Natural killer cell (primary cell): ENCODE measurements around the gene PCCA. TPM values are rescaled to one million over a fixed set of nuclear protein-coding genes. Genes with fewer than 3 reads are reported as not detected.

Source experiments
- ATAC-seq, 3 donors: fragments of 150-1000 bp in 2 of 3; fragments of 200-7000 bp in 1 of 3; cut with Tn5 transposase; 1 replicate in 1 of 3; 2 replicates in 2 of 3; pipeline ENCODE4 v1.10.0; 2021; ENCODE audit warnings: mild to moderate bottlenecking in 2 of 3, moderate library complexity in 2 of 3
- DNase-seq, 2 donors: peaks; one replicate each; pipeline versions ENCODE4 v3.0.0 to v3.0.0-alpha.2; 2013 to 2021; ENCODE audit warnings: mixed read lengths in 1 of 2
- H3K27ac ChIP-seq: one replicate; pipeline ENCODE4 v1.5.1; 2013; ENCODE audit warnings: mild to moderate bottlenecking, low read length
- H3K27me3 ChIP-seq: one replicate; pipeline ENCODE4 v1.6.1; 2013; ENCODE audit warnings: low read length; ENCODE audit not compliant: control insufficient read depth, insufficient read depth
- H3K36me3 ChIP-seq: one replicate; pipeline ENCODE4 v1.6.1; 2013; ENCODE audit warnings: low read length; ENCODE audit not compliant: control insufficient read depth, insufficient read depth
- H3K4me1 ChIP-seq: one replicate; pipeline ENCODE4 v1.6.1; 2013; ENCODE audit warnings: low read length; ENCODE audit not compliant: control insufficient read depth, insufficient read depth
- H3K4me3 ChIP-seq: one replicate; pipeline ENCODE4 v1.5.1; 2013; ENCODE audit warnings: low read length
- H3K9me3 ChIP-seq: one replicate; pipeline ENCODE4 v1.6.1; 2013; ENCODE audit warnings: low read length; ENCODE audit not compliant: control insufficient read depth, insufficient read depth
- H3K27ac Mint-ChIP-seq, 2 donors: one replicate each; pipeline ENCODE4 v1.8.0; 2022; ENCODE audit warnings: mild to moderate bottlenecking in 2 of 2, mixed read lengths in 2 of 2, moderate library complexity in 1 of 2
- H3K27me3 Mint-ChIP-seq, 2 donors: one replicate each; pipeline ENCODE4 v1.8.0; 2022; ENCODE audit warnings: low read depth in 2 of 2, mixed read lengths in 2 of 2
- H3K36me3 Mint-ChIP-seq: one replicate; pipeline ENCODE4 v1.8.0; 2022; ENCODE audit warnings: mixed read lengths
- H3K4me1 Mint-ChIP-seq, 2 donors: one replicate each; pipeline ENCODE4 v1.8.0; 2022; ENCODE audit warnings: mixed read lengths in 2 of 2
- H3K4me3 Mint-ChIP-seq: one replicate; pipeline ENCODE4 v1.8.0; 2022; ENCODE audit warnings: mild to moderate bottlenecking, moderate library complexity, mixed read lengths
- H3K9me3 Mint-ChIP-seq, 2 donors: one replicate each; pipeline ENCODE4 v1.8.0; 2022; ENCODE audit warnings: mixed read lengths in 2 of 2
- CTCF ChIP-seq: fragments of 200-600 bp; IDR thresholded peaks from one replicate; pipeline ENCODE4 v1.8.0; 2022; ENCODE audit warnings: antibody characterized with exemption
- WGBS: methylation state at CpG from one replicate; pipeline ENCODE4 v1.1.7; 2013; ENCODE audit warnings: missing lambda C conversion rate; ENCODE audit not compliant: insufficient coverage; 5-methylcytosine and 5-hydroxymethylcytosine counted together
- intact Hi-C: fragments of 100-400 bp; cut with micrococcal nuclease; formaldehyde crosslinking; loops from one replicate; pipeline ENCODE4 v1.14.2; 2022
- total RNA-seq, 4 donors: library from RNA; stranded (reverse); fragments of 120-200 nt in 1 of 4; gene quantifications; one replicate each; pipeline versions ENCODE4 v1.2.3 to v1.2.4, GENCODE V29; 2013 to 2022

The PCCA gene
- total RNA-seq, 3 donors from 2014 or later (not counting 1 experiment from before 2014, with no cell fraction given) = 25.5 to 28.5 (median 28.2) TPM

- Mint-ChIP-seq H3K27ac (no peak overlapping the region), H3K27me3 (no peaks in the 10 kb centered on the region), H3K36me3 (peaks cover 17% of the 10 kb centered on the region), H3K9me3 (peaks cover 5 to 6% of the 10 kb centered on the region in 2 donors), H3K4me3 (no peak overlapping the region), H3K4me1 (no peaks in the 10 kb centered on the region)
- Histone ChIP-seq H3K27ac (no peak overlapping the region), H3K36me3 (no peaks in the 10 kb centered on the region), H3K4me1 (no peaks in the 10 kb centered on the region), H3K9me3 (no peaks in the 10 kb centered on the region), H3K4me3 (no peak overlapping the region), H3K27me3 (no peaks in the 10 kb centered on the region)
- no peak for ATAC-seq
- TF ChIP-seq CTCF = no peak
- no CpG with 5 or more reads among the region's 1 CpG for WGBS
- no peak for DNase-seq
- intact Hi-C loops = no loop called here
Measured at GRCh38 chr13:100245104-100245503, 156.2 kb downstream of the PCCA start.

- H3K36me3 Mint-ChIP-seq = peaks cover 10% of the 10 kb centered on the region
- WGBS = no CpG with 5 or more reads among the region's 1 CpG
- intact Hi-C loops = no loop called here
Measured at GRCh38 chr13:100247937-100248336, 159.0 kb downstream of the PCCA start.

GRCh38 chr13:100254002-100254401, 165.1 kb downstream of the PCCA start:
- Histone ChIP-seq H3K36me3 (no peaks in the 10 kb centered on the region), H3K4me1 (no peaks in the 10 kb centered on the region), H3K27ac (no peak overlapping the region), H3K27me3 (no peaks in the 10 kb centered on the region), H3K4me3 (no peak overlapping the region), H3K9me3 (no peaks in the 10 kb centered on the region)
- no peaks in the 10 kb centered on the region for H3K27me3 Mint-ChIP-seq
- peaks cover 0 to 26% of the 10 kb centered on the region in 2 donors for H3K4me1 Mint-ChIP-seq
- intact Hi-C loops = no loop called here
- no peaks in the 10 kb centered on the region for H3K9me3 Mint-ChIP-seq
- no peak for TF ChIP-seq CTCF
- no peak overlapping the region for H3K4me3 Mint-ChIP-seq
- H3K36me3 Mint-ChIP-seq = no peaks in the 10 kb centered on the region
- DNase-seq (no peak), ATAC-seq (no peak)
- WGBS = 100% methylated on average over 3 of the region's 7 CpGs
- no peak overlapping the region for H3K27ac Mint-ChIP-seq

More at GRCh38 chr13:100247937-100248336, 159.0 kb downstream of the PCCA start:
- H3K27me3 Mint-ChIP-seq = no peaks in the 10 kb centered on the region
- Histone ChIP-seq H3K27ac (no peak overlapping the region), H3K4me1 (no peaks in the 10 kb centered on the region), H3K36me3 (no peaks in the 10 kb centered on the region), H3K4me3 (no peak overlapping the region), H3K9me3 (no peaks in the 10 kb centered on the region), H3K27me3 (no peaks in the 10 kb centered on the region)
- no peak for TF ChIP-seq CTCF
- DNase-seq (no peak), ATAC-seq (no peak)
- H3K4me1 Mint-ChIP-seq = peaks cover 0 to 5% of the 10 kb centered on the region in 2 donors
- H3K4me3 Mint-ChIP-seq = no peak overlapping the region
- H3K27ac Mint-ChIP-seq = no peak overlapping the region
- H3K9me3 Mint-ChIP-seq = peaks cover 5 to 6% of the 10 kb centered on the region in 2 donors

GRCh38 chr13:100262404-100262803, 173.5 kb downstream of the PCCA start:
- intact Hi-C loops = no loop called here
- ATAC-seq (no peak), DNase-seq (no peak)
- no peaks in the 10 kb centered on the region for H3K9me3 ChIP-seq
- H3K4me3 ChIP-seq = no peak overlapping the region
- no peaks in the 10 kb centered on the region for H3K27me3 ChIP-seq
- WGBS = 100% methylated on average over 1 of the region's 3 CpGs
- H3K4me3 Mint-ChIP-seq = no peak overlapping the region
- H3K27me3 Mint-ChIP-seq = no peaks in the 10 kb centered on the region
- no peaks in the 10 kb centered on the region for H3K36me3 Mint-ChIP-seq
- H3K27ac Mint-ChIP-seq = no peak overlapping the region
- no peak for TF ChIP-seq CTCF
- no peaks in the 10 kb centered on the region for H3K4me1 ChIP-seq
- H3K4me1 Mint-ChIP-seq = peaks cover 6 to 16% of the 10 kb centered on the region in 2 donors
- no peaks in the 10 kb centered on the region for H3K9me3 Mint-ChIP-seq
- no peaks in the 10 kb centered on the region for H3K36me3 ChIP-seq
- H3K27ac ChIP-seq = no peak overlapping the region
